GM21529 (cell line): ENCODE measurements around the gene MYO19.
"Not testable (repeated sequence)": the region's sequence is repeated elsewhere in the genome, so short reads cannot be mapped to it uniquely, and the experiment has no call there.

Experiments
- ATAC-seq: cut with Tn5 transposase; IDR thresholded peaks from one replicate; pipeline ENCODE4 v1.9.1; 2021; ENCODE audit not compliant: unreplicated experiment

The MYO19 gene

GRCh38 chr17:36501963-36502362 lies 32.7 kb downstream of the MYO19 start:
- no peak for ATAC-seq

- no peak for ATAC-seq
These were observed 33.3 kb downstream of the MYO19 start for GRCh38 chr17:36501351-36501750.

DNA sequence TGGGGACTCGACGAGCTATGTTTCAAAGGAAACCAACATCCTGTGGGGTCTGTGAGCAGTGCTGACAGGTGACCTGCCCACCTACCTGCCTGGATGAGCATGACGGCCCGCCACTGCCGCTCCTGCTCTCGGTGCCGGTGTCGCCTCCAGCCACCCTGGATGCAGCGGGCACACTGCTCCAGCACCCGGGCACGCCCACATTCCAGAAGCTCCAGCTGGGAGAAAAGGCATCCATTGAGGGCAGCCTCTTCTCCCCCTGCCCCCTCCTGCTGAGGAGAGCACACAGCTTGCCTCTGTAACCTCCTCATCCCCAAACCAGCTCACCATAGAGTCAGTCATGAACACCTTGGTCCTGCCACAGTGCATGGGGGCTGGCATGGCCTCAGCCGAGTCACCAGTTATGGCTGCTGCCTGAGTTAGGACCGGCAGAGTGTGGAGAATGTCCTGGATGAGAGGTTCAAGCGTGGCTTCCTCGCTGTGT lies 33.9 kb downstream of the MYO19 start:
- ATAC-seq = no peak

GRCh38 chr17:36498560-36499300 lies 35.9 kb downstream of the MYO19 start:
- no peak for ATAC-seq

DNA sequence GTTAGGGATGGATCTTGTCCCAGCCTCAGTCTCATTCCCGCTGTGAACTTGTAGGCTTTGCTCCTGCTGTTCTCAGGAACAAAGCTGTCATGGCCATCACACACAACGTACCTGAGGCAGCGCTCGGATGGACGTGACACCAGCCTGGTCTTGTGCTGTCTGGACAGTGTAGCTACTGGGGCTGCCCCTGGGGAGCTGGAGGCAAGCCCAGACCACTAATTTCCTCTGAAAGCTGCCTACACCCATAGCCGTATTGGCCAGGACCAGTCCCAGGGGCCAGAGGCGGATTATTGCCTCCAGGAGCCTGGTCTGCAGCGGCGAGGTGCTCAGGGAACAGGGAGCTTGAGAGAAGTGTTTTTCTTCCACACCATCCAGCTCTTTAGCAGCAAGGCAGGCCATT lies 36.5 kb downstream of the MYO19 start:
- no peak for ATAC-seq

- ATAC-seq = no peak
These were observed 38.5 kb downstream of the MYO19 start for GRCh38 chr17:36496018-36496789.

DNA sequence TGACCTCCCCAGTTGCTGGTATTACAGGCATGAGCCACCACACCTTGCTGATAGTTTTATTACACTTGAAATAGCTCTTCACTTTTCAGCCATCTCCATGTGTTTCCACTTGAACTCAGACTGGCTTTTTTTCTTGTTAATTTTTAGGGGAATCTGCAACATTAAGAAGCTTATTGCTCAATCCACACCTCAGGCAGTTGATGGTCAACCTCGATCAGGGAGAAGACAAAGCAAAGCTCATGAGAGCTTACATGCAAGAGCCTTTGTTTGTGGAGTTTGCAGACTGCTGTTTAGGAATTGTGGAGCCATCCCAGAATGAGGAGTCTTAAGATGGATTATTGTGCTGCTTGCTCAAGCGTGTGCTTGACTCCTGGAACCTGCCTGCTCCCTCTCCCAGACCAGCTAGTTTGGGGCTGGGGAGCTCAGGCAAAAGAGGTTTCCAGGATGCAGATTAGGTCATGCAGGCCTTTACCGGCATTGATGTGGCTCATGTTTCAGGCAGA lies 39.5 kb downstream of the MYO19 start:
- ATAC-seq = no peak

DNA sequence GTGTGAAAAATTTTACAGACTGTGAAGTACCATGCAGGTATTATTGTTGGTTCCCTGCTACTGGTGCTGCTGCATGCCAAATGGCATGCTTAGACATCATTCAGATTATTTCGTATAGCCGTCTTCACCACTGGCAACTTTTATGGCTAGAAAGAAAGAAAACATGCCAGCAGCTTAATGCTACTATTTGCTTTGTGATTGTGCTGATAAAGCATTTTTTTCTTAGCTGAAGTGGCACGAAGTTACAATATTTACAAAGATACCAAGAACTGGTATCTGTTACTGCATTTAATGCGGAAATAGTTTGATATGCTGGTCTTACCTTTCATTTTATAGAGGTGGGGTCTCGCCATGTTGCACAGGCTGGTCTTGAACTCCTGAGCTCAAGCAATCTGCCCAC lies 40.0 kb downstream of the MYO19 start:
- ATAC-seq = no peak

GRCh38 chr17:36493956-36494355 lies 40.7 kb downstream of the MYO19 start:
- ATAC-seq = no peak

DNA sequence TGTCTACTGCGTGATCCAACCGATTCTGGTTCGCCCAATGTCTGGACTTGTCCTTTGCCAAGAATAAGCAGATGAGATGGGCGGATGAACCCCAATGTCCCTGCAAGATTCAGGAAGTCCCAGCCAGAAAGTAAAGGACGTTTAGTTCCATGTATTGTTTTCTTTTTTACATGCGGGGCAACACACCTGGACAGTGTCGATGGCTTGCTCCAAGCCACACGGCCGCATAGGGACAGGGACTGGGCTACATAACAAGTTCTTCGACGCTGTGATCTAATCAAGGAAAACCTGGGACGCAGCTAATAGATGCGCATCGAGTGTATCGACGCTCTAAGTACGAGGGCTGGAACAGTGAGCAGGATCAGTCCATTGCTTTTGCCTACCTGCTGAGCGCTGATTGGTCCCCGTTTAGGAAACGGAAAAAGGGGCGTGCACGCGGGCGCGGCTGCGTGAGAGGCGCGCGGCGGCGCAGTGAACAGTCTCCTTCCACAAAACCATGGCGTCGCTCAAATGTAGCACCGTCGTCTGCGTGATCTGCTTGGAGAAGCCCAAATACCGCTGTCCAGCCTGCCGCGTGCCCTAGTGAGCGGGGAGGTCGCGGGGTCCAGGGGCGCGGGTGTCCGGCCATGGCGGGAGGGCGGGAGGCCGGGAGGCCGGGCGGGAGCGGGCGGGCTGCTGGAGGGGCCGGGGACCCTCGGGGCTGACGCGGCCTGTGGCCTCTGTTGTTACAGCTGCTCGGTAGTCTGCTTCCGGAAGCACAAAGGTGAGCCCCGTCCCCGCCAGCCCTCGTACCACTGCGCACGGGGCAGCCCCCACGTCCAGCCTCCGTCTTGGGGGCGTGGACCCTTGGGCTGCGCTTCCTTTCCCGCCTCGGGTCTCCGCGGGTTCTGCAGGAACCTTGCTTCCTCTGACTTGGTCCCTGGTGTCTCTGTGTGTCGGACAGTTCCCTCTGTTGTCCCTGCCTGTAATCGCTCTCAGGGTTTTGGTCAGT lies 48.2 kb downstream of the MYO19 start, which contains the start of gene ZNHIT3:
Gene ZNHIT3 (plus strand): TSS at position 478 of the 991 bp plus-strand sequence. CDS start 19 bp downstream, at position 497.
- peak; percentile 93 for ATAC-seq

GRCh38 chr17:36485805-36486203 lies 48.9 kb downstream of the MYO19 start:
- no peak for ATAC-seq

GRCh38 chr17:36485027-36485426 lies 49.6 kb downstream of the MYO19 start:
- no peak for ATAC-seq

DNA sequence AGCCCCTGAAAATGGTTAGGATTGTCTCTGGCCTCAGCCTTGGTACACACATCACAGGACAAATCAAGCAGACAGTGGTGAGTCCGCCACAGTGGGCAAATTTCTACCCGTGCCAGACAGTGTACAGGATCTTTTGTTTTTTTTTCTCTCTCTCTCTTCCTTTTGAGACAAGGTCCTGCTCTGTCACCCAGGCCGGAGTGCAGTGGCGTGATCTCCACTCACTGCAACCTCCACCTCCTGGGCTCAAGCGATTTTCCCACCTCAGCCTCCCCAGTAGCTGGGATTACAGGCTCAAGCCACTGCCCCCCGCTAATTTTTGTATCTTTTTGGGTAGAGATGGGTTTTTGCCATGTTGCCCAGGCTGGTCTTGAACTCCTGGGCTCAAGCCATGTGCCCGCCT lies 50.6 kb downstream of the MYO19 start:
- not testable (repeated sequence) for ATAC-seq

GRCh38 chr17:36482611-36483504 lies 51.8 kb downstream of the MYO19 start:
- ATAC-seq = no peak

DNA sequence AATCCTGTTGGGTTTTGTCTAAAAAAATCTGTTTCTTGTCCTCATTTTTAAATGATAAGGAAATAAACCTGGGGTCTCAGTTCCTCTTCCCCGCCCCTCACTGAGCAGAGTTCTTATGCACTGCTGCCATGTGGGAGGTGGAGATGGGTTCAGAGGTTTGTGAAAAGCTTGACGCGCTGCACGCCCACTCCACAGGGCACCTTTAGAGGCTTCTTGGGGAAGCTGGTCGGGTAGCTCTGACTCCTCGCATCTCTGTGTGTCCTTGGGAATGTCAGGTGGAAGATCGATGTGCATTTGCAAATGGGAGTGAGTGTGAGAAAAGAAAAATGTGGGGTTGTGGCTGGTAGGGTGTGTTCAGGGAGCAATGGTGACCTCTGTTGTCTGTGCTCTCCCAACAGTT lies 52.8 kb downstream of the MYO19 start:
- no peak for ATAC-seq

GRCh38 chr17:36475346-36475970 lies 59.2 kb downstream of the MYO19 start:
- ATAC-seq = no peak

DNA sequence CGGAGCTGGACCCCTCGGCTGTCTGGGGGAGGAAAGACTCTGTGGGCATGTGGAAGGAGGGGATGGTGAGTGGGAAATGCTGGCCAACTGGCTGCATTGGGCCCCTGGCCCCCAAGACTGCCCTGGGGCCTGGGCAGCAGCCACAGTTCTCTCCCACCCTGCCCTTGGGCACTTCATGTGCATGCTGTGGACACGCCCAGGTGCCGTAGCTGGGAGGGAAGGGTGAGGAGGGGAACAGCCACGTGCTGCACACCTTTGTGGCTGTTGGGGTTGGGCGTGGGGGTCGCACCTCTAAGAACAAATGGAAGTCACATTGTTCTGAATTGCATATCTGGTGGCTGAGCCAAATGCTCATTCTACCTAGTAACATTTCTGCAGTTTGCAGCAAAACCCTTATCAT lies 60.1 kb downstream of the MYO19 start:
- ATAC-seq = no peak

- ATAC-seq = no peak
These were observed 64.2 kb downstream of the MYO19 start for GRCh38 chr17:36470499-36470898.

DNA sequence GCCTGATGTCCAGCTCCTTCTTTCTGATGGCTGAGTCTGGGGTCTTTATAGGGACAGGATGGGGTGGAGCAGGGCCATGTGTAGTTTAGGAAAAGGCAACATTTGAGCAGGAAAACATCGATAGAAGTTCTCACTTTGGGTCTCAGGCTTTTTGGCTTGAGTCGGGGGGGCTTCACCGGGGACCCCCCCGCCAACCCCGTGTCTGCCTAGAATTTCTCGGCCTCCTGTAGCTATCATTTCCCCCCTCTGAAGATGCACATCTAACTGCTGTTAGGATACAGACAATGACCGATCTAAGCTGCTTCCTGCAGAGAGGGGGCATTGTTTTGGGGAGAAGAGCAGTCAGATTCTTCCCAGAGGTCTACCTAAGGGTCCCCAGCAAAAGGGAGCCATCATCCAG lies 64.9 kb downstream of the MYO19 start:
- ATAC-seq = no peak
